Measurements from ENCODE around the gene BRD9.

GRCh38 chr5:926417-927171 lies 34.0 kb upstream of the BRD9 start:
- TF ChIP-seq CTCF (IDR thresholded peaks at IDR 0.05) (peak in 3 of 6 experiments; percentile 8 to 29 (median 24)), POLR2A (IDR thresholded peaks at IDR 0.05) (no peak)

Data from adrenal gland (tissue), 5 donors.